IMR-90 (cell line): ENCODE data around the gene HTR1E. TPM values are rescaled to one million over a fixed set of nuclear protein-coding genes. Genes with fewer than 3 reads are reported as not detected.

Experiments used
- ATAC-seq: fragments of 200-7000 bp; cut with Tn5 transposase; 2 replicates; pipeline ENCODE4 v1.9.1; 2020; ENCODE audit warnings: low read depth, mild to moderate bottlenecking, moderate library complexity
- BruUV-seq: library from RNA; stranded (reverse); fragments of 400-500 nt; replicated peaks from 2 replicates; lab custom pipeline; 2021; lab: Mats Ljungman, UMichigan
- CTCF ChIA-PET: fragments of 300-600 bp; formaldehyde crosslinking; extraction: SDS; loops from one replicate; lab custom pipeline; 2021; ENCODE audit warnings: antibody characterized with exemption; lab: Yijun Ruan, JAX
- POLR2A ChIA-PET: fragments of 300-600 bp; sonication (Branson Sonifier 250); formaldehyde crosslinking; loops from one replicate; lab custom pipeline; 2022; ENCODE audit warnings: antibody characterized with exemption; ENCODE audit not compliant: unreplicated experiment; lab: Charles Lee
- DNase-seq: peaks from one replicate; pipeline ENCODE4 v3.0.0; 2013
- H2AFZ ChIP-seq: replicated peaks from 2 replicates; pipeline ENCODE3; 2013; ENCODE audit warnings: low read length, mild to moderate bottlenecking; ENCODE audit not compliant: poor library complexity
- H2AK5ac ChIP-seq: 2 replicates; pipeline ENCODE4 v1.6.1; 2013; ENCODE audit warnings: low read depth, low read length, inconsistent platforms
- H2AK9ac ChIP-seq: replicated peaks from 2 replicates; pipeline ENCODE3; 2013; ENCODE audit warnings: mild to moderate bottlenecking, low read depth, low read length, moderate library complexity; ENCODE audit not compliant: poor library complexity
- H2BK120ac ChIP-seq: 2 replicates; pipeline ENCODE4 v1.6.1; 2013; ENCODE audit warnings: low read depth, low read length, inconsistent platforms
- H2BK15ac ChIP-seq: 3 replicates; pipeline ENCODE4 v1.6.1; 2013; ENCODE audit warnings: low read depth, low read length, inconsistent platforms
- H2BK20ac ChIP-seq: 2 replicates; pipeline ENCODE4 v1.6.1; 2013; ENCODE audit warnings: low read depth, mild to moderate bottlenecking, inconsistent platforms, low read length, moderate library complexity
- H2BK5ac ChIP-seq: 2 replicates; pipeline ENCODE4 v1.6.1; 2013; ENCODE audit warnings: mild to moderate bottlenecking, low read depth, low read length, inconsistent platforms; ENCODE audit not compliant: poor library complexity, severe bottlenecking
- H3K14ac ChIP-seq: replicated peaks from 2 replicates; pipeline ENCODE4 v1.6.1; 2013; ENCODE audit warnings: low read depth, low read length, inconsistent platforms
- H3K18ac ChIP-seq: 2 replicates; pipeline ENCODE4 v1.6.1; 2013; ENCODE audit warnings: low read depth, low read length, control low read depth
- H3K23ac ChIP-seq: 2 replicates; pipeline ENCODE4 v1.6.1; 2013; ENCODE audit warnings: low read depth, low read length, inconsistent platforms
- H3K27ac ChIP-seq: 2 replicates; pipeline ENCODE4 v1.5.1; 2013; ENCODE audit warnings: mild to moderate bottlenecking, control low read depth, low read length; ENCODE audit not compliant: insufficient read depth
- H3K27me3 ChIP-seq: 2 replicates; pipeline ENCODE4 v1.6.1; 2013; ENCODE audit warnings: low read length; ENCODE audit not compliant: control insufficient read depth, insufficient read depth
- H3K36me3 ChIP-seq: 2 replicates; pipeline ENCODE4 v1.6.1; 2013; ENCODE audit warnings: low read length, mixed read lengths; ENCODE audit not compliant: control insufficient read depth, insufficient read depth
- H3K4ac ChIP-seq: 2 replicates; pipeline ENCODE4 v1.6.1; 2013; ENCODE audit warnings: low read depth, low read length, inconsistent platforms
- H3K4me1 ChIP-seq: 2 replicates; pipeline ENCODE4 v1.6.1; 2013; ENCODE audit warnings: low read length, mixed read lengths; ENCODE audit not compliant: control insufficient read depth, insufficient read depth
- H3K4me2 ChIP-seq: 2 replicates; pipeline ENCODE4 v1.6.1; 2013; ENCODE audit warnings: low read depth, mild to moderate bottlenecking, control low read depth, low read length, moderate library complexity
- H3K4me3 ChIP-seq: 2 replicates; pipeline ENCODE4 v1.5.1; 2013; ENCODE audit warnings: low read depth, mild to moderate bottlenecking, control low read depth, low read length, moderate library complexity; ENCODE audit not compliant: insufficient read depth
- H3K56ac ChIP-seq: 2 replicates; pipeline ENCODE4 v1.6.1; 2013; ENCODE audit warnings: low read length, inconsistent platforms; ENCODE audit not compliant: insufficient read depth; ENCODE audit errors: extremely low read depth
- H3K79me1 ChIP-seq, 2 experiments: 2 replicates each; pipeline ENCODE4 v1.6.1; 2013; ENCODE audit warnings: low read length in 2 of 2, inconsistent platforms in 1 of 2, low read depth in 1 of 2
- H3K9ac ChIP-seq: 2 replicates; pipeline ENCODE4 v1.6.1; 2013; ENCODE audit warnings: low read depth, low read length, control low read depth
- H3K9me1 ChIP-seq: 2 replicates; pipeline ENCODE4 v1.6.1; 2013; ENCODE audit warnings: low read length, inconsistent platforms; ENCODE audit not compliant: insufficient read depth
- H3K9me3 ChIP-seq: 2 replicates; pipeline ENCODE4 v1.6.1; 2013; ENCODE audit warnings: low read length; ENCODE audit not compliant: control insufficient read depth, insufficient read depth
- H4K20me1 ChIP-seq: 2 replicates; pipeline ENCODE4 v1.6.1; 2013; ENCODE audit warnings: low read length, inconsistent platforms; ENCODE audit not compliant: insufficient read depth
- H4K5ac ChIP-seq: 2 replicates; pipeline ENCODE4 v1.6.1; 2013; ENCODE audit warnings: mild to moderate bottlenecking, low read depth, low read length, control low read depth
- H4K8ac ChIP-seq, 2 experiments: 2 replicates each; pipeline ENCODE4 v1.6.1; 2013; ENCODE audit warnings: low read depth in 2 of 2, low read length in 2 of 2, control low read depth in 1 of 2, inconsistent platforms in 1 of 2
- H4K91ac ChIP-seq: 2 replicates; pipeline ENCODE4 v1.6.1; 2013; ENCODE audit warnings: low read depth, low read length, inconsistent platforms; ENCODE audit not compliant: insufficient read depth
- BHLHE40 ChIP-seq: fragments of 150-350 bp; IDR thresholded peaks from 2 replicates; pipeline ENCODE4 v1.6.1; 2016; ENCODE audit warnings: mild to moderate bottlenecking, low read depth, low read length
- CEBPB ChIP-seq: IDR thresholded peaks from 2 replicates; pipeline ENCODE4 v1.6.1; 2012; ENCODE audit warnings: low read depth, low read length, improper control_type of control experiment
- CHD1 ChIP-seq: IDR thresholded peaks from 2 replicates; pipeline ENCODE4 v1.6.1; 2012; ENCODE audit warnings: low read depth, low read length, improper control_type of control experiment
- FOS ChIP-seq: fragments of 150-350 bp; IDR thresholded peaks from 2 replicates; pipeline ENCODE4 v1.6.1; 2016; ENCODE audit warnings: low read depth, low read length
- MAFK ChIP-seq: IDR thresholded peaks from 2 replicates; pipeline ENCODE4 v1.6.1; 2012; ENCODE audit warnings: low read depth, low read length, improper control_type of control experiment
- MXI1 ChIP-seq: IDR thresholded peaks from 2 replicates; pipeline ENCODE4 v1.6.1; 2012; ENCODE audit warnings: low read depth, mild to moderate bottlenecking, low read length, moderate library complexity, borderline replicate concordance
- RCOR1 ChIP-seq: IDR thresholded peaks from 2 replicates; pipeline ENCODE4 v1.6.1; 2012; ENCODE audit warnings: mild to moderate bottlenecking, low read length, improper control_type of control experiment; ENCODE audit not compliant: insufficient replicate concordance
- RFX5 ChIP-seq: IDR thresholded peaks from 2 replicates; pipeline ENCODE4 v1.8.0; 2012; ENCODE audit warnings: low read depth, mild to moderate bottlenecking, low read length, moderate library complexity
- SMC3 ChIP-seq: fragments of 150-350 bp; IDR thresholded peaks from 2 replicates; pipeline ENCODE4 v1.6.1; 2016; ENCODE audit warnings: low read depth, mild to moderate bottlenecking, antibody characterized with exemption, low read length, moderate library complexity
- whole genome bisulfite sequencing, 2 experiments: methylation state at CpG; one replicate each; pipeline versions ENCODE4 v1.1.5 to v1.1.7; 2013; ENCODE audit warnings: missing lambda C conversion rate in 2 of 2; ENCODE audit not compliant: insufficient read length in 1 of 2; ENCODE audit errors: extremely low coverage in 2 of 2; 5-methylcytosine and 5-hydroxymethylcytosine counted together
- dilution Hi-C: fragments of 300-500 bp; cut with HindIII; formaldehyde crosslinking; loops from one replicate; pipeline ENCODE4 v1.14.3; 2018; ENCODE audit warnings: low sequenced_read_pairs; ENCODE audit not compliant: unreplicated experiment
- in situ Hi-C: fragments of 300-500 bp; cut with MboI; formaldehyde crosslinking; loops from 3 replicates; pipeline ENCODE4 v1.14.3; 2019; ENCODE audit warnings: low sequenced_read_pairs, inconsistent platforms, mixed read lengths
- intact Hi-C: fragments of 100-400 bp; cut with micrococcal nuclease; formaldehyde crosslinking; loops from 2 replicates; pipeline ENCODE4 v1.10.0; 2022
- polyA plus RNA-seq, 3 experiments: library from polyadenylated mRNA; depleted of rRNA; stranded (reverse); fragments of >200 nt; gene quantifications; 2 replicates each; pipeline ENCODE4 v1.2.3, GENCODE V29; 2012; ENCODE audit warnings: low replicate concordance in 1 of 3
- total RNA-seq: library from RNA; depleted of rRNA; stranded (reverse); fragments of >200 nt; gene quantifications from 2 replicates; pipeline ENCODE4 v1.2.3, GENCODE V29; 2012
- TF ChIP-seq, protein P1 (sequence below): fragments of 150-350 bp; IDR thresholded peaks from 2 replicates; pipeline ENCODE4 v1.6.1; 2016; ENCODE audit warnings: low read depth, mild to moderate bottlenecking, low read length, moderate library complexity, borderline replicate concordance
- TF ChIP-seq, protein P2 (sequence below): fragments of 150-350 bp; IDR thresholded peaks from 2 replicates; pipeline ENCODE4 v1.6.1; 2017; ENCODE audit warnings: mild to moderate bottlenecking, antibody characterized with exemption, low read length, low read depth
- TF ChIP-seq, protein P3 (sequence below): conservative IDR thresholded peaks from 2 replicates; pipeline ENCODE4 v1.5.1; 2012; ENCODE audit warnings: mild to moderate bottlenecking, low read depth, low read length, improper control_type of control experiment

The HTR1E gene
- total and polyA plus RNA-seq, 2 of the 4 experiments (the other 2 are of a cell fraction) = not detected

DNA sequence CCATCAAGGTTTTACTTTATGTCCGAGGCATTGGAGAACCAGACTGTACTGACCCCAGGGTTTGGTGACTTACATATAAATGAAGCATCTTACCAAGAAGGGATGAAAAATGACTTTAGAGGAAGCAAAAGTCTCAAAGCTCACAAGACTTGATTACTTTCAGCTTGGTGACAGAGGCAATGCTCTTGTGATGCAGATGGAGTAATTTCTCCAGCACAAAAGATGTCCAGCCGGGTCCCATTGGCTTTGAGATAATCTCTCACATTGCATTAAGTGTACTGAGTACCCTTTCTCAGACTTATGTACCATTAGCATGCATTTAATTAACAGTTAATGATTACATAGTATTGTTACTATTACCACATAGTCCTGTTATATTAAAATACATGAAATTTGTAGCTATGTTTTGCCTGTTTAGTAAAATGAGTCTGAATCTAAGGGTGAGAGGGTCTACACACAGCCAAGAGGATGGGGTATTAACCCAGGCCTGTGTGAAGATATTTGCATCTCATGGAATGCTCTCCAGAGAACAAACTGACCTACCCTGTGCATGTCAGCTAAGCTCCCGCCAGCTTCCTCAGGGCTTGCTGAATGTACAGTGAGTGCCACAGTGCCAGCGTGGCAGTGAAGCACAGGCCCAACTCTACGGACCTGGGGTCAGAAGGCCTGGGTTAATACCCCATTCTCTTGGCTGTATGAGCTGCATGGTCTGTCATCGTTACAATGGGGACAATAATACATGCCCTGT is 5.6 kb downstream of the HTR1E start:
- Histone ChIP-seq H3K79me1 (no peaks in the 10 kb centered on the region), H3K9me1 (no peaks in the 10 kb centered on the region), H3K56ac (no peak overlapping the region), H2AK5ac (no peak overlapping the region), H2BK120ac (no peak overlapping the region), H4K8ac (no peak overlapping the region), H2BK5ac (no peak overlapping the region), H3K23ac (no peak overlapping the region), H3K36me3 (no peaks in the 10 kb centered on the region), H2BK20ac (no peak overlapping the region), H4K5ac (no peak overlapping the region), H2BK15ac (no peak overlapping the region), H3K9ac (no peak overlapping the region), H3K27me3 (no peaks in the 10 kb centered on the region; the same call in 1 of the 2 replicates), H3K4me2 (no peak overlapping the region), H2AFZ (no peak overlapping the region), H3K4me3 (no peak overlapping the region), H3K27ac (no peak overlapping the region), H4K91ac (no peak overlapping the region), H3K9me3 (no peaks in the 10 kb centered on the region), H3K14ac (no peak overlapping the region), H3K4ac (no peak overlapping the region), H2AK9ac (no peak overlapping the region), H3K4me1 (no peaks in the 10 kb centered on the region), H3K18ac (no peak overlapping the region), H4K20me1 (no peaks in the 10 kb centered on the region)
- no CpG with 5 or more reads among the region's 6 CpGs for WGBS, 2 experiments
- DNase-seq = no peak
- dilution Hi-C loops = no loop called here
- in situ Hi-C loops = no loop called here
- POLR2A ChIA-PET = no interaction called here
- CTCF ChIA-PET = no interaction called here
- ATAC-seq = no peak
- no TSS peak for BruUV-seq
- intact Hi-C loops = no loop called here
- TF ChIP-seq, protein P1, sequence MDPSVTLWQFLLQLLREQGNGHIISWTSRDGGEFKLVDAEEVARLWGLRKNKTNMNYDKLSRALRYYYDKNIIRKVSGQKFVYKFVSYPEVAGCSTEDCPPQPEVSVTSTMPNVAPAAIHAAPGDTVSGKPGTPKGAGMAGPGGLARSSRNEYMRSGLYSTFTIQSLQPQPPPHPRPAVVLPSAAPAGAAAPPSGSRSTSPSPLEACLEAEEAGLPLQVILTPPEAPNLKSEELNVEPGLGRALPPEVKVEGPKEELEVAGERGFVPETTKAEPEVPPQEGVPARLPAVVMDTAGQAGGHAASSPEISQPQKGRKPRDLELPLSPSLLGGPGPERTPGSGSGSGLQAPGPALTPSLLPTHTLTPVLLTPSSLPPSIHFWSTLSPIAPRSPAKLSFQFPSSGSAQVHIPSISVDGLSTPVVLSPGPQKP = no peak
- TF ChIP-seq, protein P2, sequence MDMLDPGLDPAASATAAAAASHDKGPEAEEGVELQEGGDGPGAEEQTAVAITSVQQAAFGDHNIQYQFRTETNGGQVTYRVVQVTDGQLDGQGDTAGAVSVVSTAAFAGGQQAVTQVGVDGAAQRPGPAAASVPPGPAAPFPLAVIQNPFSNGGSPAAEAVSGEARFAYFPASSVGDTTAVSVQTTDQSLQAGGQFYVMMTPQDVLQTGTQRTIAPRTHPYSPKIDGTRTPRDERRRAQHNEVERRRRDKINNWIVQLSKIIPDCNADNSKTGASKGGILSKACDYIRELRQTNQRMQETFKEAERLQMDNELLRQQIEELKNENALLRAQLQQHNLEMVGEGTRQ = no peak
- TF ChIP-seq, protein P3, sequence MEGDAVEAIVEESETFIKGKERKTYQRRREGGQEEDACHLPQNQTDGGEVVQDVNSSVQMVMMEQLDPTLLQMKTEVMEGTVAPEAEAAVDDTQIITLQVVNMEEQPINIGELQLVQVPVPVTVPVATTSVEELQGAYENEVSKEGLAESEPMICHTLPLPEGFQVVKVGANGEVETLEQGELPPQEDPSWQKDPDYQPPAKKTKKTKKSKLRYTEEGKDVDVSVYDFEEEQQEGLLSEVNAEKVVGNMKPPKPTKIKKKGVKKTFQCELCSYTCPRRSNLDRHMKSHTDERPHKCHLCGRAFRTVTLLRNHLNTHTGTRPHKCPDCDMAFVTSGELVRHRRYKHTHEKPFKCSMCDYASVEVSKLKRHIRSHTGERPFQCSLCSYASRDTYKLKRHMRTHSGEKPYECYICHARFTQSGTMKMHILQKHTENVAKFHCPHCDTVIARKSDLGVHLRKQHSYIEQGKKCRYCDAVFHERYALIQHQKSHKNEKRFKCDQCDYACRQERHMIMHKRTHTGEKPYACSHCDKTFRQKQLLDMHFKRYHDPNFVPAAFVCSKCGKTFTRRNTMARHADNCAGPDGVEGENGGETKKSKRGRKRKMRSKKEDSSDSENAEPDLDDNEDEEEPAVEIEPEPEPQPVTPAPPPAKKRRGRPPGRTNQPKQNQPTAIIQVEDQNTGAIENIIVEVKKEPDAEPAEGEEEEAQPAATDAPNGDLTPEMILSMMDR = no peak
- no peak for TF ChIP-seq CHD1
- TF ChIP-seq SMC3 = no peak
- no peak for TF ChIP-seq BHLHE40
- no peak for TF ChIP-seq MXI1
- no peak for TF ChIP-seq RCOR1
- no peak for TF ChIP-seq CEBPB
- no peak for TF ChIP-seq RFX5
- no peak for TF ChIP-seq MAFK
- TF ChIP-seq FOS = no peak
